ENCODE data around the gene HMGN2.

HMGN2 gene

DNA sequence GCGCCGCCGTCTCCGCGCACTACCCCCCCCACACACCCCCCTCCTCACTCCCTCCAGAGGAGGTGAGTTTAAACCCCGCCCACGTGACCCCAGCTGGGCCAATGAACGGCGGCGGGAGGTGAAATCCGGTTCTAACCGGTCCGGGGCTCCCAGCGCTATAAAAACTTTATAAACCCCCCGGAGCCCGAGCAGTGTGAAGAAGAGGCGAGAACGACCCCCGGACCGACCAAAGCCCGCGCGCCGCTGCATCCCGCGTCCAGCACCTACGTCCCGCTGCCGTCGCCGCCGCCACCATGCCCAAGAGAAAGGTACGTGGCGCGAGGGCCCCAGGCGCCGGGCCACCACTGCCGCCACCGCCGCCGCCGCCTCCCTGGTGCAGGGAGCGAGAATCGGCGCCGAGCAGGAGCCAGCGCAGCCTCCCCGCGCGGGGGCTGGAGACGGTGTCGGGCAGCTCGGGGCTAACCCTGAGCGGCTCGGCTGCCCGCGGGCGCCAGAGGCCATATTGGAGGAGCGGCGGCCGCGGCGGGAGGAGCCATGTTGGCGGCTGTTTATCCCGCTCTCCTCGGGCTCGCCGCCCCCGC is at the start of gene HMGN2:
HMGN2 (plus strand) TSS at position 121 of the 581 bp plus-strand sequence; CDS start at position 294, 173 bp downstream.
- in situ Hi-C loops (cut with HindIII; ENCODE audit: low sequenced_read_pairs): no loop called here

DNA sequence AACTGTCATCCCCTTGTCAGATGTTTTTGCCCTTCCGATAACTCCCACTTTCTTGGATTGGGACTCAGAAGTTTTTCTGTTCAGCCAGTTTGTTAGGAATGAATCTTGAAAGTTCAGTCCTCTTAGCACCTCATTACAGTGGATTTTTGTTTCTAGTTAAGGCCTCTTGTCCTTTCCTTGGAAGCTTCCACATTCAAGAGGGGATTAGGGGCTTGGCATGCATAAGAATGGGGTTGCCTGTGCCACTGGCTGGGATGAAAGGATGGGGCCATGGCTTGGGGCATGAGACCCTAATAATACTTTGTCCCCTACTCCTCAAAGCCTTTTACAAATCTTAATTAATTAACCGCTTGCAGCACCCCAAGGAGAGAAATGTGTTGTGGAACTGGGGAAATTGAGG is 42.5 kb upstream of the HMGN2 start:
- in situ Hi-C loops (cut with HindIII; ENCODE audit: low sequenced_read_pairs): no loop called here

DNA sequence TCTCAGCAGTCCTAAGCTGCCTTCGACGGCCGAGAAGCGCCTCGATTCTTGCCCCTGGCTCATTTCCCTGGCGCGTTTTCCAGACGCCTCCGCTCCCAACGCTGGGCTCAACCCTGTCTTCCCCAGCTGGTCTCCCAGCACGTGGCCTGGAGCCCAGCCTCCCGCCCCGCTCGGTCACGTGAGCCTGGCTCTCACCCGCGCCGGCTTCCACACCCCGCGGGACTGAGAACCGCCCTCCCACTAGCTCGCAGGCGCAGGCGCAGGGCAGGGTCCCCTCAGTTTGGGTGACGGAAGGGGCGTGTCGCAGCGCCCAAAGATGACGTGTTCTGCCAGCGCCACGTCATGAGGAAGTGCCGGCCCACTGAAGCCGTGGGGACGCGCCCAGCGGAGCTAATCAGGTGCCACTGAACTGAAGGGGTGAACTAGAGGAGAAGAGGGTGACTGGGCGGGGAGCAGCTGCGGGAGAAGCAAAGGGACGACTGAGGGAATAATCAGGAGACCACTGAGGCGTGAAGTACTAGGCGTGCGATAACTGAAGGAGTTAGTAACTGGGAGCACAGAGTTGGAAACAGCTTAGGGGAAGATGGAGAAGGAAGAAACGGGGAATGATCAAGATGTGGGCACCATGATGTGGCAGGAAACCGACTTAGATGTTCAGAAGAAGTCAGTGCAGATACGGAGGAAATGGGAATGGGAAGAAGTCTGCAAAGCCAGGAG is 40.1 kb upstream of the HMGN2 start, which contains the start of gene DHDDS:
DHDDS (plus strand) TSS at position 343 of the 717 bp plus-strand sequence. CDS start 625 bp downstream, outside the sequence.
- in situ Hi-C loops (cut with HindIII; ENCODE audit: low sequenced_read_pairs): no loop called here

DNA sequence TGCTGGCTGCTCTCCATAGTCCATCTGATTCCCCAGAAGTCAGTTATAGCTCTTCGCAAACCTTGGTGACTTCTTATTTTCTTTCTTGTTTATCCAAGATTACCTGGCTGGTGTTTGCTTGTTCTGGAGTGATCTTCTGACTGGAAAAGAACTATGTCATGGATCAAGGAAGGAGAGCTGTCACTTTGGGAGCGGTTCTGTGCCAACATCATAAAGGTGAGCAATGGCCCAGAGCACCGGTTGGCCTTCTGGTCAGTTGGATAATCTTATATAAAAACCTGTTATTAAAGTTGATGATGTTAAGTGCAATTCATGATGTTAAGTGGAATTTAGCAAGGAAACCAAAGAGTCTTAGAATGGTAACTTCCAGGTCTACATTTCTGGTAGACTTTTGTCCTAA is 39.4 kb upstream of the HMGN2 start:
- in situ Hi-C loops (cut with HindIII; ENCODE audit: low sequenced_read_pairs): no loop called here

DNA sequence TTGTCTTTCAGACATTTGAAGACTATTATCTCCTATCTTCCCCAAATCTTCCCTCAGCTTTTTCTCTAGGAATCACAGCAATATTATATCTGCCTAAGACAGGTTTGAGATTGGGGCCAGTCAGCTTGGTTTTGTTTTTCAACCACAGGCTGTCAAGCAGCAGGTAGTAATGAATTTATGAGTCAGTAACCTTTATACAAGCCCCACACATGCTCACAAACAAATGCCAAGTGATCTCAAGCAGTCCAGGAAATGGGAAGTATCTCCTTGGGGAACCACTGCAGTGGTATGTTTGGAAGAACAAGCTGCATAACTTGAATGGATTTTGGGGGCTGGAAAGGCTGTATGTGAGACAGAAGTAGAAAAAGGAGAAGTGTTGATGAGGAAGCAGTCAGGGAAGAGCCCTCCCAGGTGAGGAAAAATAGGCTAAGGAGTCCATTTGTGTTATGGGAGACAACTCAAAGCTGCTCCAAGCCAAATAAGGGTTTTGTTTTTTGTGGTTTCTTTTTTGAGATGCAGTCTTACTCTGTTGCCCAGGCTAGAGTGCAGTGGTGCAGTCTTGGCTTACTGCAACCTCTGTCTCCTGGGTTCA is 38.0 kb upstream of the HMGN2 start:
- in situ Hi-C loops (cut with HindIII; ENCODE audit: low sequenced_read_pairs): no loop called here

DNA sequence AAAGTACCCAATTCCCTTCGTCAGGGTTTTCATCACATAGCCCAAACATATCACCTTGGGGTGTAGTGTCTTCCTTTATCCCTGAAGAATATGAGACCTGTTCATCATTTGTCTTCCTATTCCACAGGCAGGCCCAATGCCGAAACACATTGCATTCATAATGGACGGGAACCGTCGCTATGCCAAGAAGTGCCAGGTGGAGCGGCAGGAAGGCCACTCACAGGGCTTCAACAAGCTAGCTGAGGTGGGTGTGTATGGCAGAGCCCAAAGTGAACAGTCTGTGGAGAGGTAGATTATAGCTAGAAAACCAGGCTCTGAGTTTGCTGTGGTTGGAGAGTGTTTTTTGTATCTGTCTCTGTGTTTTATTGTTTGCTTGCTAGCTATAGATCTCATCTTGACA is 34.2 kb upstream of the HMGN2 start:
- in situ Hi-C loops (cut with HindIII; ENCODE audit: low sequenced_read_pairs): no loop called here

DNA sequence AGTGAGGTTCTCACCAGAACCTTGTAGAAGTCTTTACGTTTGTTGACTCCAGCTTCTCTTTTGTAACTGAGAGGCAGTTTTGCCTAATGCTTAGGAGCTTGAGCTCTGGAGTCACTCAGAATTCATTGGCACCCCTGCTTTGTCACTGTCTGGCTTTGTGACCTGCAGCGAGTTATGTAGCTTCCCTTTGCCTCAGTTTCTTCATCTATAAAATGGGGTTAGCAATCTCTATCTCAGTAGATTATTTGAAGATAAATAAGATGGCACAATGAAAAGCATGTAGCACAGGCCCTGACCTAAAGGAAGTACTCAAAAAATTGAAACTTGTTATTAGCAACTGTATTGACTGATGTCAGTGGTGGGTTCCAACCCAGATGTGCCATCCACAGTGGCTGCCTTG is 32.0 kb upstream of the HMGN2 start:
- in situ Hi-C loops (cut with HindIII; ENCODE audit: low sequenced_read_pairs): no loop called here

DNA sequence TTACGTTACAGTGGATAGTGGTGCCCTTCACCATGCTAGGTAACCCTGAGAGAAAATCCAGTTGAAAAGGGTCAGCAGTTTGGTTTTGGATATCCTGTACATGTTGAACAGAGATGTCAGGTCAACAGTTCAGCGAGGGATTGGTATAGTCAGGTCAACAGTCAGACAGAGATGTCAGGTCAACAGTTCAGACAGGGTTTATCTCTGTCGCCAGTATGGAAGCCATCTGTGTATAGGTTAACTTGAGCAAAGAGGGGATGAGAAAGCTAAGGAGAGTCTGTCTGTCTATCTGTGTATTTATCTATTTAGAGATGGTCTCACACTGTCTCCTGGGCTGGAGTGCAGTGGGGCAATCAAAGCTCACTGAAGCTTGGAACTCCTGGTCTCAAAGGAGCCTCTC is 22.4 kb upstream of the HMGN2 start:
- in situ Hi-C loops (cut with HindIII; ENCODE audit: low sequenced_read_pairs): no loop called here

DNA sequence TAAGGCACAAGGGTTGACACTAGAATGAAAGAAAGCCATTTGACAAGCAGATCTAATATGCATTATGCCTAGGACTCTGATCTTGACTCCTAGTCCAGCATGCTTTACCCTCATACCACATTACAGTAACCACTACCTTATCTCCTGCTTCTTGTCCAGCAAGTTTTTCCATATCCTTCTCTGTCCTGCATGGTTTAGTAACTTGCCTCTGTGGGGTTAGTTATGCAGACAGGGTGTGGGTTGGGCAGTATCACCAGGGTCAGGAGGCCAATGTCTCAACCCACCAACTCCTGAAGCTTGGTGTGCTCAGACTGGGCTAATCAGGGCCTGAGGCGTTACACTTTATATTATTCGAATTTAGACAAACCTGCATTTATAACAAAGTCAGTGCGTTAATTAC is 21.3 kb upstream of the HMGN2 start:
- in situ Hi-C loops (cut with HindIII; ENCODE audit: low sequenced_read_pairs): no loop called here

DNA sequence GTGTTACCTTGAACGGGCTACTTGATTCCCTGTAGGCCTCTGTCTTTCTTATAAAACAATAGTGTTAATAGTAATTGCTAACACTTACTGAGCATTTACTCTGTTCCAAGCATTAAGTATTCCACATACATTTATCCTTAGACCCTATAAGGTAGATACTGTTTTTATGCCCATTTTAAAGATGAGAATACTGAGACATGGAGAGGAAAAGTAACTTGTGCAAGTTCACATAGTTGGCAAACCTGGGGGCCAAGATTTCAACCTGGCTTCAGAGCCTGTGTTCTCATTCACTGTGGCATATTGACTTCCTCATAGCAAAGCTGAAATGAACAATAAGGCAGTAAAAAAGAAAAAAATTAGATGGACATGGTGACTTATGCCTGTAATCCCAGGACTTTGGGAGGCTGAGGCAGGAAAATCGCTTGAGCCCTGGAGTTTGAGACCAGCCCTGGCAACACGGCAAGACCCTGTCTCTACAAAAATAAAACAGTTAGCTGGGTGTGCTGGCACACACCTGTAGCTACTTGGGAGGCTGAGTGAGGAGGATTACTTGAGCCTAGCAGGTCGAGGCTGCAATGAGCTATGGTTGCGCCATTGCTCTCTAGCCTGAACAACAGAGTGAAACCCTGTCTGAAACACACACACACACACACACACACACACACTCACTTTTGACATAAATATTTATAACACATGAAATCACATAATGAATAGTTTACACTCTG is 19.6 kb upstream of the HMGN2 start:
- in situ Hi-C loops (cut with HindIII; ENCODE audit: low sequenced_read_pairs): no loop called here

DNA sequence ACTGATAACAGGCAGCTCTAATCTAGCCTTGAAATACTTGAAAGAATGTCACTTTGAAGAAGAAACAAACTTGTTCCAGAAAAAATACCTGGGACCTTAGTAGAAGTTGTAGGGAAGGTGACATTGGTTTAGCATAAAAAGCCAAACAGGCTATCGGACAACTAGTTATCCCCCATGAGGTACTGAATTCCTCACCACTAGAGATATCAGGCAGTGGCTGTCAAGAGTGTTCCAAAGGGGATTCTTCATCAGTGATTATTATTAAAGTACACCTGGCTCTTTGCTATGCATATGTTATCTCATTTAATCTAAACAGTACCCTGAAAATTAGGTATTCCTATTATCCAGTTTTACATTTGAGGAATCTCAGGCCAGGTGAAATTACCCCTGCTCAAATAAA is 13.1 kb upstream of the HMGN2 start:
- in situ Hi-C loops (cut with HindIII; ENCODE audit: low sequenced_read_pairs): no loop called here

DNA sequence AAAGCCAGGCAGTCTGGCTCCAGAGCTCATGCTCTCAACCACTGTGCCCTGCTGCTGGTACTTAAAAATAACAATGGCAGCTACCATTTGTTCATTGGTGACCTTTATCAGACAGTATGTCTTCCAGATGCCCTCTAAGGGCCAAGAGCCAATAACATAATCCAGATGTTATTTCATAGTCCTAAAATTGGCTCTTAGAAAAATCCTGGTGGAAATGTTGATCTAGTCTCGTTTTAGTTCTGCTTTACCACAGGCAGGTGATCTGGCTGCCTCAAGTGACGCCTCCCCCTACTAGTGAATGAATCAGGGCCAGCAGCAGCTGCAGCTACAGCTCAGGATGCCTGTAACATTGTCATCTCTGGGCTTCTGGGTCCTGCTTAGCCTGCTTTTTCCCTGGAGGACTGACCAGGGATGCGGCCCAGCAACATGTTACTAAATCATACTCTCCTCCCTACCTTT is 12.6 kb upstream of the HMGN2 start:
- in situ Hi-C loops (cut with HindIII; ENCODE audit: low sequenced_read_pairs): no loop called here

DNA sequence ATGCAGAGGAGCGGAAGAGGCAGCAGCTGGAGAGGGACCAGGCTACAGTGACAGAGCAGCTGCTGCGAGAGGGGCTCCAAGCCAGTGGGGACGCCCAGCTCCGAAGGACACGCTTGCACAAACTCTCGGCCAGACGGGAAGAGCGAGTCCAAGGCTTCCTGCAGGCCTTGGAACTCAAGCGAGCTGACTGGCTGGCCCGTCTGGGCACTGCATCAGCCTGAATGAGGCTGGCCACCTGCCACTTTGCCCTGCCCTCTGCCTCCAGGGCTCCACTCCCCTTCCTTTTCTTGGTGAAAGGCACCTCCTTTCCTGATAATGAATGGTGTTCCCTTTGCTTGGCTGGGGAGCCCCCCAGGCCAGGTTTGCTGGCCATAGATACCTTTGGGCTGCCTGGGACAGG is 3.3 kb upstream of the HMGN2 start:
- in situ Hi-C loops (cut with HindIII; ENCODE audit: low sequenced_read_pairs): no loop called here

DNA sequence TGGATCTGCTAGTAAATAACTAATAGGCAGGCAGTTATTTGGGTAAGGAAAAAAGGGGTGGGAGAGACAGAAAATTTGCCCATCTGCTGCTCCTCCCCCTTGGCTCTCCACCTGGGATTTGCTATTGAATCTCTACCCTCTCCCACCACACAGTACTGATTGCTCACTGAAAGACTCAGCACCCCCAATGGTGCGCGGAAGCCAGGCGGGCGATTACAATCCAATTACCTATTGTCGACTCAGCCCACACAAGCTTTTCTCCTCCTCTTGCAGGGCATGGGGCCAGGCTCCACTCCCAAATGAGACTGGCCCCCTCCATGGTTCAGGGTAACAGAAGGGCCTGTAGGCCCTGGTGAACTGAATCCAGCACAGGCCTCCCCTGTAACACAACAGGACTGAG is 2.7 kb upstream of the HMGN2 start:
- in situ Hi-C loops (cut with HindIII; ENCODE audit: low sequenced_read_pairs): no loop called here

DNA sequence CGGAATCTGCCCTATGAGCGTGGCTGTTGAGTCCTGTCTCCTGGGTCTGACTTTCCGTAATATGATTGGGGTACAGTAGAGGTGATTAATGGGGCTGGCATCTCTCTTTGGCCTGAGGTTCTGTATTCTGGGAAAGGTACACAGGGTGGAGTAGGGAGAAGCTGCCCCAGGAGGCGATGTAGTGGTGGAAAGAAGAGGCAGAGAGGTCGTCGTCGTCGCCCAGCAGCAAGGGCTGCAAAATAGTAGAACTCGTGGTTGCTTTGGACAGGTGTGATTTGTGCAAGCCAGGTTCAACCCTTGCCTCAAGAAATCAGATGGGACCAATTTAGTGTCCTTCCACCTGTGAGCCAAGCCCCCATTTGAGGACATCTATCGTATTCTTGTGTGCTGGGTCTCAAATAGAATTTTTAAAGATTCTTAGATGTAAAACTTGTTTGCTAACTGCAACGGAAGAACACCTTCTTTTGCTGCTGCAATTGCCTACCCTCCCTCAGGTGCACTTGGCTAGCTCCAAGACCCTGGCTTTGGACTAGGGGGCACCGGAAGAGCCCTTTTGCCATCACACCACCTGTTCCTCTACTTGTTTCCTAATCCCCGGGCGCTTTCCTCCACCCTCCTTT is 1.3 kb upstream of the HMGN2 start:
- in situ Hi-C loops (cut with HindIII; ENCODE audit: low sequenced_read_pairs): no loop called here

DNA sequence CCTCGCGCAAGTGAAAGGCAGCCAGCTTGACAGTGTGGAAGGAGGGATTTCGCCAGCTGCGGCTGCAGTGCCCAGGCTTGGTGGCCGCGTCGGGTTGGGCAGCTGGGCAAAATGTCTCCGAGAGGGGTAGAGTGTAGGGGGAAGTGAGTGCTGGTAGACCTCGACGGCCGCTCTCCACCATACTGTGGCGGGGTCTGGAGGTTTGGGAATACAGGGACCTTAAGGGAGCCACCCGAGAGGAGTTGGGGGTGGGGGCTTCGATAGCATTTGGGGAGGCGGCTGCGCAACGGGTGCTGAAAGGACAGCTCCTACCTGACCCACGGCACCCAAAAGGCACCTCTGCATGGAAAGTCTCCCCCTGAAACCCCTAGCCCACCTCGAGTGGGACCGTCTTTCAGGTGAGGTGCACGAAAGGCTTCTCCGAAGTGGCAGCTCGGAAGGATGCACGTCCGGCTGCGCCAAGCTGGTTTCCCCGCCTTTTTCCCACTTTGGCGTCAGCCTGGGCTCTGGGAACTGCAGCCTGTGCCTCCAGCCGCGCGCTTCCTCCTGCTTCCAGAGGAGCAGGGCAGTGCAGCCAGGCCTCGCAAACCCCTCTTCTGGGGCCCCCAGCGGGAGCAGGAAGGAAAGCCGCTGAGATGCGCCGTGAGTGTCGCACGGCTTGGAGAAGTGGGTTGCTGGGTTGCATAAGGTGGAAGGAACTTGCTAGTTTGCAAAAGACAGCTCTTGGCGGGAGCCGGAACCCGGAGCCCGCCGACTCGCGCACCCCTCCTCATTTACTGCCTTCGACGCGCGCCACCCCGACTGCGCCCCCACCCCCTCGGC is 531 bp upstream of the HMGN2 start:
- in situ Hi-C loops (cut with HindIII; ENCODE audit: low sequenced_read_pairs): no loop called here

DNA sequence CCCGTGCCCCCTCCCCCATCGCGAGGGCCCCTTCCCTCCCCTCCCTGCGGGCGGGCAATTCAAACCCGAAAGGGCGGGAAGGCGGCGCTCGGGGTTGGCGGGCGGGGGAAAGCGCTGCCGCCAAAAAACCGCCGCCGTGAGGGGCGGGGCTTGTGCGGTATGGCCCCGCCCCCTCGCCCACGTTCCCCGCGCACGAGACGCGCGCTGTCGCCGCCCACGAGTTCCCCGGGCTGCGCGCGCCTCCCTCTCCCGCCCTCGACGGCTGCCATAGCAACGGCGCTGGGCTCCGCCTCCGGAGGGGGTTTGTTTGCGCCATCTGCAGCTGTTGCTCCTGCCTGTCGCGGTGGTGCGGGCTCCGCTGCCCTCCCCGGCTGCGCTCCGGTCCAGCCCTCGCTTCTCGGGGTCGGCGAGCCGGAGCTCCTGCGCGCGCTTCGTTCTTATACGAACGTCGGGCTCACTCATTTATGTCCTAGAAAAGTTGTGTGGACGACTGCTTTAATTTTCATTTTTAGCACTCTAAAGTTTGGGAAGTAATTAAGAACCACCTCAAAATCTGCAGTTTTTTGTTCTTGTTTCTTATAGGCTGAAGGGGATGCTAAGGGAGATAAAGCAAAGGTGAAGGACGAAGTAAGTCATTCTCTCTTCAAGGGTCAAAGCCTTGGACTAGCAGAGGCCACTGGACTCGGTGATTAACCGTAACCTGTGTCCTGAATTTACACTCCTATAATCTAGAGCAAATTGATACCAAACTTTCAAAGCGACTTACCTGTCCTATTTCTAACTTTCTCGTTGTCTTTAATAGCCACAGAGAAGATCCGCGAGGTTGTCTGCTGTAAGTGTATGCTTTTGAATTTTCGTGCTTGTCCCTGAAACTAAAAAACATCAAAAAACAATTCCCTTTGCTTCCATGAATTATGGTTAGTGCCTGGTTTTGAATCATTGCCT is 933 bp downstream of the HMGN2 start:
- in situ Hi-C loops (cut with HindIII; ENCODE audit: low sequenced_read_pairs): no loop called here

DNA sequence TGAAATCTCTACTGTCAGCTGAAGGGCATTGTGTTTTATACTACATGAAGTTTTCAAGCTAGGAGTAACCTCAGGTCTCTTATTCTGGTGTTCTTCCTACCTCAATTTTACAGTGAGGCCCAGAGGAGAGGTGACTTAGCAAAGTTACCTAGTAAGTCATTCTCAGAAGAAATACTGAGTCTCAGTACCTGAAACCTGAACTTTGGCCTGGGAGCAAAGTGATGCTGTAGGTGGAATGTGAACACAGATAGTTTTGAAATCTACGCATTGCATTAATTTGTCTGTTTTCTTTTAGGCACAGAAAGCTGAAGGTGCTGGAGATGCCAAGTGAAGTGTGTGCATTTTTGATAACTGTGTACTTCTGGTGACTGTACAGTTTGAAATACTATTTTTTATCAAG is 2.6 kb downstream of the HMGN2 start:
- in situ Hi-C loops (cut with HindIII; ENCODE audit: low sequenced_read_pairs): no loop called here

DNA sequence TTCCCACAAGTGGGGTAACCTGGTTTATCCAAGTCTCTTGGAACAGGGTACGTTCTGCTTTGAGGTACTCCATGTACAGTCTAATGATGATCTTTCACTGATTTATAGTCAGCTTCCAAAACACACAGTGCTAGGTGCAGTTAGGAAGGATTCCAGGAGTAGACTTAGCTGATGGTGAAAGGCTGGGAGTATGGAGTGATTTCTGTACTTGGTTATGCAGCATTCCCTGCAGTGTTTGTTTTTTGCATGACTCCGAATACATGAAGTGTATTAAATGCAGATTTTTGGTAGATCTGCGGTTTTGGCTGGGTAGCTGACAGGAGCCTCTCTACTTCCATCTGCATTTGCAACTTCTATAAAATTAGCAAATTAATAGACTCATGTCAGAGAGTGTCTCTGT is 3.7 kb downstream of the HMGN2 start:
- in situ Hi-C loops (cut with HindIII; ENCODE audit: low sequenced_read_pairs): no loop called here

Measured in DLD1 (cell line).